NT2/D1 (cell line): ENCODE measurements around the gene ZNF618.

Experiments
- SUZ12 ChIP-seq: IDR thresholded peaks from 2 replicates; pipeline ENCODE4 v1.6.1; 2011; ENCODE audit not compliant: insufficient read length, insufficient read depth; ENCODE audit errors: extremely low read depth
- ZNF274 ChIP-seq: IDR thresholded peaks from 2 replicates; pipeline ENCODE4 v1.6.1; 2011; ENCODE audit warnings: mild to moderate bottlenecking, low read depth, low read length

DNA sequence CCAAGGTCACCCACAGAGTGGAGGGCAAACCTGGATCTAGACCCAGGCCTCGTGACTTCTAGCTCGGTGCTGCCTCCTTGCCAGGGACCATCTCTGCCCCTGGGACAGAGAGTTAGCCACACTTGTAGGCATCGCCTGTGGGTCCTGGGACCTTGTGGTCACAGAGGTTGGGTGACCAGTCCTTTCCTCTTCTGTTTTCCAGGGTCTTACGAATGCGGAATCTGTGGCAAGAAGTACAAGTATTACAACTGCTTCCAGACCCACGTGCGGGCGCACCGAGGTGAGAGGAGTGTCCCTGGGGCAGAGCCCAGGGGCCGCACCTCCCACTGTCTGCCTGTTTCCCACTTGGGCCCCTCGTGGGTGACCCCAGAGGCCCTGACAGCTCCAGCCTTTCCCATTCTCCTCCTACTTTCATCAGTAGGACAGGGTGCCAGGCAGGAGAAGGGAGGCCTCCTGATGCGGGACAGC is 125.7 kb downstream of the ZNF618 start:
- TF ChIP-seq SUZ12 (no peak), ZNF274 (no peak)
